Measurements from ENCODE around the gene RAVER1. TPM values are rescaled to one million over a fixed set of nuclear protein-coding genes. Genes with fewer than 3 reads are reported as not detected.

Gene RAVER1
- total and polyA plus RNA-seq, 2 of the 13 experiments (the other 11 are each of a cell fraction or from before 2014, with no cell fraction given): 3.6 to 7.9 TPM

DNA sequence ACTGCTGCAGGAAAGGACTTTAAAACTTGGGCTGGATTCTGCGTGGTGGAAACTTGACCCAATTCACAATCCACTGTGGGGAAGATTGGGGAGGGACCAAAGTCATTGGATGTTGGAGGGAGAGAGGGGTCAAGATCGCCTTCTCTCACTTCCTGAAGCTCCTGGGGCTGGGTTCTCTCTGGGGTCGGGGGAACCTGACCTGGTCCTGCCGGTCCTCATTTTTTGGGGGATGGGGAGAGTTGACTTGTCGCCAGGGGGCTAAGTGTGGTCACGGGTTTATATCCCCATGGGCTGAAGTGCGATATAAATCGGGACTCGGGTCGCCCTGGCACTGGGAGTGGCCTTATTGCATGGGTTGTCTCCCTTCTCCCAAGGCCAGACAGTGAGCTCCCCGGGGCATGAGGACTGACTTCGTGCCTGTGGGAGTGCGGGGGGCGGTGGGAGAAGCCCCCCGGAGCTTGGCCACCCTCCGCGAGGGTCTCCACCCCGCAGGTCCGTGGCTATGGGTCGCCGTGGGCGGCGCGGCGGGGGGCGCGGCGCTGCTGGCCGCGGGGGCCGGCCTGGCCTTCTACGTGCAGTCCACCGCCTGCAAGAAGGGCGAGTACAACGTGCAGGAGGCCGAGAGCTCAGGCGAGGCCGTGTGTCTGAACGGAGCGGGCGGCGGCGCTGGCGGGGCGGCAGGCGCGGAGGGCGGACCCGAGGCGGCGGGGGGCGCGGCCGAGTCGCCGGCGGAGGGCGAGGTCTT lies 37.3 kb downstream of the RAVER1 start (continued):
- no peak for TF ChIP-seq ZNF644 (CRISPR knock-in tag; IDR thresholded peaks at IDR 0.05; ENCODE audit: low read depth)
- peak; percentile 90 for TF ChIP-seq RNF2 (conservative IDR thresholded peaks at IDR 0.05; ENCODE audit: low read depth)
- TF ChIP-seq TFDP2 (CRISPR knock-in tag; IDR thresholded peaks at IDR 0.05): no peak
- TF ChIP-seq SP4 (CRISPR knock-in tag; IDR thresholded peaks at IDR 0.05): peak; percentile 46
- TF ChIP-seq ZNF777 (CRISPR knock-in tag; IDR thresholded peaks at IDR 0.05): peak; percentile 28; the same call in 1 of the 2 replicates
- TF ChIP-seq, protein P1, sequence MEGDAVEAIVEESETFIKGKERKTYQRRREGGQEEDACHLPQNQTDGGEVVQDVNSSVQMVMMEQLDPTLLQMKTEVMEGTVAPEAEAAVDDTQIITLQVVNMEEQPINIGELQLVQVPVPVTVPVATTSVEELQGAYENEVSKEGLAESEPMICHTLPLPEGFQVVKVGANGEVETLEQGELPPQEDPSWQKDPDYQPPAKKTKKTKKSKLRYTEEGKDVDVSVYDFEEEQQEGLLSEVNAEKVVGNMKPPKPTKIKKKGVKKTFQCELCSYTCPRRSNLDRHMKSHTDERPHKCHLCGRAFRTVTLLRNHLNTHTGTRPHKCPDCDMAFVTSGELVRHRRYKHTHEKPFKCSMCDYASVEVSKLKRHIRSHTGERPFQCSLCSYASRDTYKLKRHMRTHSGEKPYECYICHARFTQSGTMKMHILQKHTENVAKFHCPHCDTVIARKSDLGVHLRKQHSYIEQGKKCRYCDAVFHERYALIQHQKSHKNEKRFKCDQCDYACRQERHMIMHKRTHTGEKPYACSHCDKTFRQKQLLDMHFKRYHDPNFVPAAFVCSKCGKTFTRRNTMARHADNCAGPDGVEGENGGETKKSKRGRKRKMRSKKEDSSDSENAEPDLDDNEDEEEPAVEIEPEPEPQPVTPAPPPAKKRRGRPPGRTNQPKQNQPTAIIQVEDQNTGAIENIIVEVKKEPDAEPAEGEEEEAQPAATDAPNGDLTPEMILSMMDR (CRISPR knock-in tag; IDR thresholded peaks at IDR 0.05): no peak
- TF ChIP-seq, protein P2, sequence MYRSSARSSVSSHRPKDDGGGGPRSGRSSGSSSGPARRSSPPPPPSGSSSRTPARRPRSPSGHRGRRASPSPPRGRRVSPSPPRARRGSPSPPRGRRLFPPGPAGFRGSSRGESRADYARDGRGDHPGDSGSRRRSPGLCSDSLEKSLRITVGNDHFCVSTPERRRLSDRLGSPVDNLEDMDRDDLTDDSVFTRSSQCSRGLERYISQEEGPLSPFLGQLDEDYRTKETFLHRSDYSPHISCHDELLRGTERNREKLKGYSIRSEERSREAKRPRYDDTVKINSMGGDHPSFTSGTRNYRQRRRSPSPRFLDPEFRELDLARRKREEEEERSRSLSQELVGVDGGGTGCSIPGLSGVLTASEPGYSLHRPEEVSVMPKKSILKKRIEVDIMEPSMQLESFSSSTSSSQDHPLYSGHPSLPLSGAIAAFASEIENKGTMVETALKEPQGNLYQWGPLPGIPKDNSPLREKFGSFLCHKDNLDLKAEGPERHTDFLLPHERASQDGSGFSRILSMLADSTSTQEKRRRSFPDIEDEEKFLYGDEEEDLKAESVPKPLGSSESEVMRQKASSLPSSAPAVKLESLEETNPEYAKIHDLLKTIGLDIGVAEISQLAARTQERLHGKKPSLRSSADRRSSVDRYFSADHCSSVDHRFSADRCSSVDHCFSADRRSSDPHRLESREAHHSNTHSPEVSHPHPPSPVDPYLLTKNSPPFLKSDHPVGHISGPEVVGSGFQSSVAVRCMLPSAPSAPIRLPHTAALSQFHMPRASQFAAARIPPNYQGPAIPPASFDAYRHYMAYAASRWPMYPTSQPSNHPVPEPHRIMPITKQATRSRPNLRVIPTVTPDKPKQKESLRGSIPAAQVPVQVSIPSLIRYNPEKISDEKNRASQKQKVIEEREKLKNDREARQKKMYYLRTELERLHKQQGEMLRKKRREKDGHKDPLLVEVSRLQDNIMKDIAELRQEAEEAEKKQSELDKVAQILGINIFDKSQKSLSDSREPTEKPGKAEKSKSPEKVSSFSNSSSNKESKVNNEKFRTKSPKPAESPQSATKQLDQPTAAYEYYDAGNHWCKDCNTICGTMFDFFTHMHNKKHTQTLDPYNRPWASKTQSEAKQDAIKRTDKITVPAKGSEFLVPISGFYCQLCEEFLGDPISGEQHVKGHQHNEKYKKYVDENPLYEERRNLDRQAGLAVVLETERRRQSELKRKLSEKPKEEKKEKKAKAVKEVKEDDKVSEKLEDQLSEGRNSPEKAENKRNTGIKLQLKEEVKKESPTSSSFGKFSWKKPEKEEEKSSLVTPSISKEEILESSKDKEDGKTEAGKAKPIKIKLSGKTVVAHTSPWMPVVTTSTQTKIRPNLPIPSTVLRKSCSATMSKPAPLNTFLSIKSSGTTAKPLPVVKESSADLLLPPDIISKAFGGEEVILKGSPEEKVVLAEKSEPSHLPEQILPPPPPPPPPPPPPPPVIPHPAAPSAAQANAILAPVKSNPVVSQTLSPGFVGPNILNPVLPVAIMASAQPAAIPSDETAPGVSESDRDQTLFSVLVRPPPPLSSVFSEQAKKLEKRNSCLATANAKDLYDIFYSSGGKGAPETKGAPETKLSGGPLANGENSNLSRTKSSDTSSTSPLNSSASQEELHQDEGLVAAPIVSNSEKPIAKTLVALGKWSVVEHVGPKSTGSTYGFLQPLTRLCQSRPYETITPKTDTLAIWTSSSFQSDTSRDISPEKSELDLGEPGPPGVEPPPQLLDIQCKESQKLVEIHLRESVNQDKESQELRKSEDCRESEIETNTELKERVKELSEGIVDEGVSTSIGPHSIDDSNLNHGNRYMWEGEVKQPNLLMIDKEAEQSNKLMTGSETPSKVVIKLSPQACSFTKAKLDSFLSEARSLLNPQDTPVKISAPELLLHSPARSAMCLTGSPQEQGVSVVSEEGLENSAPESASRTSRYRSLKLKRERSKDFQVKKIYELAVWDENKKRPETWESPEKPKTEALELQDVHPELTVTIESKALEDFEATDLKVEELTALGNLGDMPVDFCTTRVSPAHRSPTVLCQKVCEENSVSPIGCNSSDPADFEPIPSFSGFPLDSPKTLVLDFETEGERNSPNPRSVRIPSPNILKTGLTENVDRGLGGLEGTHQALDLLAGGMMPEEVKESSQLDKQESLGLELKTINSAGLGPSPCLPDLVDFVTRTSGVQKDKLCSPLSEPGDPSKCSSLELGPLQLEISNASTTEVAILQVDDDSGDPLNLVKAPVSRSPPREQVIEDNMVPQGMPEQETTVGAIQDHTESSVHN (CRISPR knock-in tag; IDR thresholded peaks at IDR 0.05): no peak
- TF ChIP-seq ZNF574 (CRISPR knock-in tag; IDR thresholded peaks at IDR 0.05): 0 out of 2 replicates have a peak, but pooled peaks have one; percentile 28
- peak; percentile 31; the same call in 1 of the 2 replicates for TF ChIP-seq ZNF331 (CRISPR knock-in tag; IDR thresholded peaks at IDR 0.05)
- no peak for TF ChIP-seq ZNF256 (CRISPR knock-in tag; conservative IDR thresholded peaks at IDR 0.05)
- no peak for TF ChIP-seq ZNF12 (CRISPR knock-in tag; IDR thresholded peaks at IDR 0.05)
- no peak for TF ChIP-seq ZUFSP (CRISPR knock-in tag; IDR thresholded peaks at IDR 0.05; ENCODE audit: borderline replicate concordance)
- no peak for TF ChIP-seq EEA1 (CRISPR knock-in tag; IDR thresholded peaks at IDR 0.05; ENCODE audit: borderline replicate concordance)

Data from HepG2 (cell line).